ENCODE measurements around the gene NKAIN1.

GRCh38 chr1:31289021-31289420 lies 49.3 kb upstream of the NKAIN1 start:
- TF ChIP-seq REST (IDR thresholded peaks at IDR 0.05; ENCODE audit: low read depth) (no peak), ATF3 (IDR thresholded peaks at IDR 0.05) (no peak), POLR2A (IDR thresholded peaks at IDR 0.05; ENCODE audit: borderline replicate concordance, extremely low read depth, insufficient read depth, insufficient read length) (no peak), SRF (IDR thresholded peaks at IDR 0.05; ENCODE audit: low read depth) (no peak), CEBPB (IDR thresholded peaks at IDR 0.05; ENCODE audit: low read depth) (no peak), CTCF (IDR thresholded peaks at IDR 0.05 in 2 of 3, conservative IDR thresholded peaks at IDR 0.05 in 1 of 3; ENCODE audit: borderline replicate concordance in 1 of 3, insufficient read depth in 1 of 3, low read depth in 2 of 3, low read length in 2 of 3) (no peak), EZH2 (IDR thresholded peaks at IDR 0.05) (no peak), YY1 (IDR thresholded peaks at IDR 0.05; ENCODE audit: extremely low read depth, insufficient replicate concordance, low read depth, low read length) (no peak)
